GM12891 (cell line): Measurements from ENCODE around the gene ADAMTS5.
A peak's percentile ranks its signal among the peaks of the same experiment; 100 is the strongest.

Experiments
- DNase-seq: peaks from one replicate; pipeline ENCODE4 v3.0.0; 2011; ENCODE audit warnings: low spot score; ENCODE audit not compliant: insufficient read length
- FAIRE-seq: peaks from 2 replicates; lab custom pipeline; 2011; peaks lifted over from hg19 to GRCh38; lab: Jason Lieb, UNC
- PAX5 ChIP-seq: IDR thresholded peaks from 2 replicates; pipeline ENCODE4 v1.6.1; 2011; ENCODE audit warnings: low read length, moderate library complexity, mild to moderate bottlenecking; ENCODE audit not compliant: insufficient read depth, severe bottlenecking
- POLR2A ChIP-seq: IDR thresholded peaks from 2 replicates; pipeline ENCODE4 v1.6.1; 2011; ENCODE audit warnings: low read depth, low read length, control low read depth
- POLR2AphosphoS5 ChIP-seq: IDR thresholded peaks from 2 replicates; pipeline ENCODE4 v1.6.1; 2011; ENCODE audit warnings: low read depth, low read length, control low read depth
- POU2F2 ChIP-seq: IDR thresholded peaks from 2 replicates; pipeline ENCODE4 v1.6.1; 2011; ENCODE audit warnings: low read depth, mild to moderate bottlenecking, control low read depth, low read length, moderate library complexity
- SPI1 ChIP-seq: IDR thresholded peaks from 2 replicates; pipeline ENCODE4 v1.6.1; 2011; ENCODE audit warnings: low read depth, low read length, control low read depth
- TAF1 ChIP-seq: IDR thresholded peaks from 2 replicates; pipeline ENCODE4 v1.6.1; 2011; ENCODE audit warnings: low read depth, low read length, control low read depth

The ADAMTS5 gene

GRCh38 chr21:26965907-26966581 lies 844 bp downstream of the ADAMTS5 start:
- FAIRE-seq (no peak), DNase-seq (peak; percentile 6)
- TF ChIP-seq TAF1 (no peak), POLR2A (no peak), POLR2AphosphoS5 (no peak), PAX5 (no peak), POU2F2 (no peak), SPI1 (no peak)

- peak; percentile 2 for DNase-seq
- FAIRE-seq: no peak
- TF ChIP-seq TAF1 (no peak), SPI1 (no peak), PAX5 (no peak), POLR2A (no peak), POU2F2 (no peak), POLR2AphosphoS5 (no peak)
Measured at GRCh38 chr21:26965040-26965906, 1.6 kb downstream of the ADAMTS5 start.

- FAIRE-seq: no peak
- TF ChIP-seq POU2F2 (no peak), TAF1 (no peak), POLR2A (no peak), PAX5 (no peak), POLR2AphosphoS5 (no peak), SPI1 (no peak)
- DNase-seq: no peak
Measured at GRCh38 chr21:26964170-26964778, 2.6 kb downstream of the ADAMTS5 start.

GRCh38 chr21:26962621-26963181 lies 4.2 kb downstream of the ADAMTS5 start:
- no peak for FAIRE-seq
- no peak for DNase-seq
- TF ChIP-seq POU2F2: no peak
- no peak for TF ChIP-seq POLR2A
- no peak for TF ChIP-seq PAX5

GRCh38 chr21:26961698-26962097 lies 5.2 kb downstream of the ADAMTS5 start:
- FAIRE-seq: no peak
- TF ChIP-seq POU2F2 (no peak), TAF1 (no peak)
- DNase-seq: no peak

GRCh38 chr21:26958788-26959187 lies 8.1 kb downstream of the ADAMTS5 start:
- no peak for DNase-seq
- no peak for FAIRE-seq
- TF ChIP-seq POLR2A: no peak
- TF ChIP-seq POU2F2: no peak
- TF ChIP-seq PAX5: no peak
- no peak for TF ChIP-seq POLR2AphosphoS5
- TF ChIP-seq TAF1: no peak
- no peak for TF ChIP-seq SPI1

- FAIRE-seq (no peak), DNase-seq (no peak)
- TF ChIP-seq SPI1 (no peak), PAX5 (no peak), POLR2A (no peak), POLR2AphosphoS5 (no peak), POU2F2 (no peak), TAF1 (no peak)
Measured at GRCh38 chr21:26956813-26957212, 10.1 kb downstream of the ADAMTS5 start.

GRCh38 chr21:26956216-26956615 lies 10.7 kb downstream of the ADAMTS5 start:
- DNase-seq: no peak
- TF ChIP-seq SPI1: no peak
- no peak for TF ChIP-seq TAF1
- no peak for TF ChIP-seq POLR2AphosphoS5
- no peak for TF ChIP-seq POU2F2
- TF ChIP-seq PAX5: no peak
- no peak for TF ChIP-seq POLR2A
- no peak for FAIRE-seq

- TF ChIP-seq TAF1 (no peak), PAX5 (no peak), POU2F2 (no peak), POLR2A (no peak), POLR2AphosphoS5 (no peak), SPI1 (no peak)
- FAIRE-seq (no peak), DNase-seq (no peak)
Measured at GRCh38 chr21:26954662-26955121, 12.2 kb downstream of the ADAMTS5 start.
